ENCODE data around the gene EYA2. TPM values are rescaled to one million over a fixed set of nuclear protein-coding genes. Genes with fewer than 3 reads are reported as not detected.

EYA2 gene
- total and polyA plus RNA-seq, 2 donors (not counting 3 experiments of a cell fraction or from before 2014, with no cell fraction given): not detected

GRCh38 chr20:47122560-47122959 lies 227.9 kb downstream of the EYA2 start:
- dilution Hi-C loops (cut with MboI; ENCODE audit: extremely low pct_ligation_motif_present, low sequenced_read_pairs): no loop called here
- no peaks in the 10 kb centered on the region for H4K20me1 ChIP-seq (replicated peaks; ENCODE audit: control insufficient read depth, extremely low read depth, insufficient read depth, low read length)
- no peak overlapping the region for H2AFZ ChIP-seq (ENCODE audit: low read depth, low read length)
- intact Hi-C loops (cut with micrococcal nuclease): no loop called here
- no peak overlapping the region for H3K4me3 ChIP-seq (replicated peaks in 1 of 3; ENCODE audit: insufficient read depth in 1 of 3, low read depth in 1 of 3, low read length in 3 of 3)
- H3K27me3 ChIP-seq (ENCODE audit: control insufficient read depth in 2 of 2, insufficient read depth in 2 of 2, low read length in 2 of 2): no peaks in the 10 kb centered on the region
- ChIA-PET POLR2A (no interaction called here), CTCF (no interaction called here)
- no peaks in the 10 kb centered on the region for H3K9me1 ChIP-seq (replicated peaks; ENCODE audit: control insufficient read depth, extremely low read depth, insufficient read depth, low read length)
- BruUV-seq (replicated peaks): no TSS peak
- no peaks in the 10 kb centered on the region for H3K36me3 ChIP-seq (ENCODE audit: control insufficient read depth in 2 of 2, extremely low read depth in 1 of 2, insufficient read depth in 2 of 2, low read length in 2 of 2)
- no peaks in the 10 kb centered on the region for H3K9me3 ChIP-seq (replicated peaks; ENCODE audit: control insufficient read depth, insufficient read depth, low read length)
- no peak for FAIRE-seq
- DNase-seq (ENCODE audit: low read depth, low spot score): no peak
- TF ChIP-seq MYC (IDR thresholded peaks at IDR 0.05; ENCODE audit: low read depth, low read length) (no peak), POLR2A (IDR thresholded peaks at IDR 0.05; ENCODE audit: low read depth, low read length) (no peak), EZH2 (IDR thresholded peaks at IDR 0.05; ENCODE audit: borderline replicate concordance, low read depth, low read length, severe bottlenecking) (no peak), MAX (IDR thresholded peaks at IDR 0.05; ENCODE audit: insufficient read depth, insufficient read length) (no peak), JUN (IDR thresholded peaks at IDR 0.05; ENCODE audit: borderline replicate concordance, insufficient read depth, insufficient read length, low read depth) (no peak), GATA2 (IDR thresholded peaks at IDR 0.05; ENCODE audit: insufficient read depth, insufficient read length, low read depth, low read length) (no peak), POLR2AphosphoS5 (IDR thresholded peaks at IDR 0.05; ENCODE audit: insufficient read depth, low read depth, low read length) (no peak), CTCF (IDR thresholded peaks at IDR 0.05; ENCODE audit: extremely low read depth in 1 of 2, insufficient read depth in 1 of 2, low read depth in 1 of 2, low read length in 2 of 2) (no peak)
- no peak overlapping the region for H3K9ac ChIP-seq (replicated peaks; ENCODE audit: extremely low read depth, insufficient read depth, low read length)
- no peak overlapping the region for H3K4me2 ChIP-seq (ENCODE audit: insufficient read depth, low read length)
- H3K79me2 ChIP-seq (ENCODE audit: control insufficient read depth, insufficient read depth, low read length): no peaks in the 10 kb centered on the region
- H3K4me1 ChIP-seq (ENCODE audit: control insufficient read depth, extremely low read depth, insufficient read depth, low read length): no peaks in the 10 kb centered on the region
- H3K27ac ChIP-seq (ENCODE audit: insufficient read depth, low read depth, low read length): no peak overlapping the region

Measured in endothelial cell of umbilical vein (primary cell).